Measurements from ENCODE around the gene PLCG1.

- TF ChIP-seq POLR2A (IDR thresholded peaks at IDR 0.05) (no peak), CTCF (IDR thresholded peaks at IDR 0.05) (no peak)
Measured at GRCh38 chr20:41213150-41213820, 75.9 kb downstream of the PLCG1 start.
